Body of pancreas (tissue), 4 donors: ENCODE data around the gene CDA. TPM values are rescaled to one million over a fixed set of nuclear protein-coding genes. Genes with fewer than 3 reads are reported as not detected.

Experiments used
- ATAC-seq: fragments of 150-250 bp; one replicate; pipeline ENCODE4 v1.9.1; 2016
- DNase-seq, 4 donors: peaks; one replicate each; pipeline ENCODE4 v3.0.0-alpha.2; 2019
- H3K27ac ChIP-seq, 4 donors: fragments of 200-600 bp; sonication (generic); 1 replicate in 3 of 4; 2 replicates in 1 of 4; pipeline versions ENCODE4 v1.5.1 to v1.6.1; 2016 to 2019; ENCODE audit warnings: mild to moderate bottlenecking in 1 of 4, mixed read lengths in 1 of 4, moderate library complexity in 1 of 4
- H3K27me3 ChIP-seq, 2 donors: fragments of 200-600 bp; sonication (generic); one replicate each; pipeline ENCODE4 v1.6.0; 2016; ENCODE audit warnings: mild to moderate bottlenecking in 1 of 2
- H3K36me3 ChIP-seq, 2 donors: fragments of 200-600 bp; sonication (generic); replicated peaks in 1 of 2; 2 replicates each; pipeline ENCODE4 v1.5.1; 2016; ENCODE audit warnings: low read depth in 2 of 2; ENCODE audit not compliant: insufficient read depth in 1 of 2
- H3K4me1 ChIP-seq: fragments of 200-600 bp; sonication (generic); one replicate; pipeline ENCODE4 v1.6.0; 2016
- H3K4me3 ChIP-seq, 2 donors: fragments of 200-600 bp; sonication (generic); 1 replicate in 1 of 2; 2 replicates in 1 of 2; pipeline ENCODE4 v1.5.1; 2016 to 2019
- H3K9me3 ChIP-seq, 3 donors: fragments of 200-600 bp; sonication (generic); 1 replicate in 2 of 3; 2 replicates in 1 of 3; pipeline ENCODE4 v1.5.1; 2016
- CTCF ChIP-seq, 7 experiments: fragments of 450-650 bp in 4 of 7; fragments of 200-600 bp in 3 of 7; sonication (generic) in 3 of 7; IDR thresholded peaks; one replicate each; pipeline ENCODE4 v1.5.1; 2016 to 2019; ENCODE audit warnings: antibody characterized with exemption in 7 of 7
- POLR2A ChIP-seq, 3 donors: fragments of 450-650 bp; IDR thresholded peaks; one replicate each; pipeline ENCODE4 v1.6.1; 2016; ENCODE audit warnings: antibody characterized with exemption in 3 of 3, mild to moderate bottlenecking in 2 of 3
- WGBS, 2 donors: methylation state at CpG; one replicate each; pipeline ENCODE4 v1.1.5; 2017; 5-methylcytosine and 5-hydroxymethylcytosine counted together
- intact Hi-C: fragments of 100-400 bp; cut with DNase I; formaldehyde crosslinking; loops from one replicate; pipeline ENCODE4 v1.15.1; 2023
- total RNA-seq, 2 donors: library from RNA; depleted of rRNA; stranded (reverse); fragments of >200 nt; gene quantifications; one replicate each; pipeline ENCODE4 v1.1.0, GENCODE V29; 2016

Gene CDA
- total RNA-seq, 2 donors from 2014 or later = not detected

GRCh38 chr1:20661207-20662109, 72.6 kb downstream of the CDA start, which contains the start of gene DDOST:
DDOST (minus strand) TSS chr1:20661369; CDS start chr1:20661350, 19 bp downstream.
- no peaks in the 10 kb centered on the region for H3K9me3 ChIP-seq
- WGBS, 2 donors = 0 to 1% methylated on average over 27 to 58 of the region's 58 CpGs

GRCh38 chr1:20662110-20662475, 73.2 kb downstream of the CDA start:
- H3K27me3 ChIP-seq = no peaks in the 10 kb centered on the region
- H3K4me1 ChIP-seq = peaks cover 39% of the 10 kb centered on the region
- no peaks in the 10 kb centered on the region for H3K36me3 ChIP-seq
- ATAC-seq = no peak
- intact Hi-C loops = no loop called here
- TF ChIP-seq CTCF (IDR thresholded peaks at IDR 0.05) = no peak
- no peak for TF ChIP-seq POLR2A (IDR thresholded peaks at IDR 0.05)
- H3K4me3 ChIP-seq = peak overlapping the region in 1 of 2 donors; percentile 66
- H3K27ac ChIP-seq = peak overlapping the region; percentile 61 to 84 (median 80)
- no peaks in the 10 kb centered on the region for H3K9me3 ChIP-seq
- 51 to 53% methylated on average over 6 to 7 of the region's 7 CpGs for WGBS, 2 donors
- no peak for DNase-seq

More at GRCh38 chr1:20661207-20662109, 72.6 kb downstream of the CDA start, which contains the start of gene DDOST:
- Histone ChIP-seq H3K36me3 (peaks cover 0 to 2% of the 10 kb centered on the region in 2 donors), H3K4me1 (peaks cover 39% of the 10 kb centered on the region), H3K4me3 (peak within 1 kb of the TSS; percentile 91 to 98), H3K27ac (peak within 1 kb of the TSS; percentile 61 to 84 (median 80)), H3K27me3 (no peaks in the 10 kb centered on the region)
- intact Hi-C loops = no loop called here
- DNase-seq (peak; percentile 96 to 97 (median 96)), ATAC-seq (peak; percentile 99)
- TF ChIP-seq CTCF (IDR thresholded peaks at IDR 0.05) (peak in 6 of 7 experiments; percentile 25 to 74 (median 66)), POLR2A (IDR thresholded peaks at IDR 0.05) (peak; percentile 16 to 73 (median 62))

GRCh38 chr1:20663365-20663764, 74.5 kb downstream of the CDA start:
- H3K27ac ChIP-seq = no peak overlapping the region
- no peaks in the 10 kb centered on the region for H3K27me3 ChIP-seq
- WGBS, 2 donors = 90 to 100% methylated on average over 1 of the region's 1 CpG
- no peak overlapping the region for H3K4me3 ChIP-seq
- H3K9me3 ChIP-seq = no peaks in the 10 kb centered on the region
- no peaks in the 10 kb centered on the region for H3K36me3 ChIP-seq
- peaks cover 31% of the 10 kb centered on the region for H3K4me1 ChIP-seq
- no peak for TF ChIP-seq CTCF (IDR thresholded peaks at IDR 0.05)
- TF ChIP-seq POLR2A (IDR thresholded peaks at IDR 0.05) = no peak
- ATAC-seq (no peak), DNase-seq (no peak)
- intact Hi-C loops = no loop called here

GRCh38 chr1:20663969-20664715, 75.2 kb downstream of the CDA start:
- Histone ChIP-seq H3K4me1 (peaks cover 23% of the 10 kb centered on the region), H3K9me3 (no peaks in the 10 kb centered on the region), H3K27me3 (no peaks in the 10 kb centered on the region), H3K4me3 (no peak overlapping the region), H3K27ac (no peak overlapping the region), H3K36me3 (no peaks in the 10 kb centered on the region)
- 64 to 68% methylated on average over 6 to 11 of the region's 12 CpGs for WGBS, 2 donors
- TF ChIP-seq POLR2A (IDR thresholded peaks at IDR 0.05) = no peak
- no peak for TF ChIP-seq CTCF (IDR thresholded peaks at IDR 0.05)
- ATAC-seq = no peak
- no peak for DNase-seq
- intact Hi-C loops = no loop called here
